IPS-18a (cell line): ENCODE results near the gene FOSB.

Experiments
- H3K27ac ChIP-seq: one replicate; pipeline ENCODE4 v1.5.1; 2013; ENCODE audit warnings: low read length
- H3K27me3 ChIP-seq: one replicate; pipeline ENCODE4 v1.6.1; 2013; ENCODE audit warnings: mild to moderate bottlenecking, low read length; ENCODE audit not compliant: control insufficient read depth, insufficient read depth
- H3K36me3 ChIP-seq: one replicate; pipeline ENCODE4 v1.6.1; 2013; ENCODE audit warnings: low read depth, low read length; ENCODE audit not compliant: control insufficient read depth
- H3K4me1 ChIP-seq: one replicate; pipeline ENCODE4 v1.6.1; 2013; ENCODE audit warnings: low read depth, low read length; ENCODE audit not compliant: control insufficient read depth
- H3K4me3 ChIP-seq: one replicate; pipeline ENCODE4 v1.5.1; 2013; ENCODE audit warnings: low read length
- H3K9ac ChIP-seq: one replicate; pipeline ENCODE4 v1.6.1; 2013; ENCODE audit warnings: mild to moderate bottlenecking, low read length, moderate library complexity
- H3K9me3 ChIP-seq: one replicate; pipeline ENCODE4 v1.6.1; 2013; ENCODE audit warnings: low read depth, low read length; ENCODE audit not compliant: control insufficient read depth

Gene FOSB

GRCh38 chr19:45469945-45470761, 2.4 kb downstream of the FOSB start:
- H3K4me1 ChIP-seq: peaks cover 5% of the 10 kb centered on the region
- H3K27ac ChIP-seq: peak overlapping the region; percentile 100
- no peaks in the 10 kb centered on the region for H3K36me3 ChIP-seq
- peak overlapping the region; percentile 91 for H3K9ac ChIP-seq
- H3K4me3 ChIP-seq: peak overlapping the region; percentile 95
- H3K9me3 ChIP-seq: no peaks in the 10 kb centered on the region
- H3K27me3 ChIP-seq: peaks cover 74% of the 10 kb centered on the region

DNA sequence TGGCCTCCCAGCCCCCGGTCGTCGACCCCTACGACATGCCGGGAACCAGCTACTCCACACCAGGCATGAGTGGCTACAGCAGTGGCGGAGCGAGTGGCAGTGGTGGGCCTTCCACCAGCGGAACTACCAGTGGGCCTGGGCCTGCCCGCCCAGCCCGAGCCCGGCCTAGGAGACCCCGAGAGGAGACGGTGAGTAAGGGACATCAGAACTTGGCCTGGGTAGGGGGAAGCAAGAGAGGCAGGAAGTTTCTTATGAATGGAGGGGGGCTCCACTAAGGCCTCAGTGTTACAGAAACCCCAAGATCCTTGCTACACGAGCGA, 2.9 kb downstream of the FOSB start:
- Histone ChIP-seq H3K4me3 (no peak overlapping the region), H3K27me3 (peaks cover 80% of the 10 kb centered on the region), H3K9ac (no peak overlapping the region)

GRCh38 chr19:45471111-45471930, 3.5 kb downstream of the FOSB start:
- H3K9me3 ChIP-seq: no peaks in the 10 kb centered on the region
- no peaks in the 10 kb centered on the region for H3K36me3 ChIP-seq
- H3K4me1 ChIP-seq: peaks cover 5% of the 10 kb centered on the region
- no peak overlapping the region for H3K4me3 ChIP-seq
- H3K27me3 ChIP-seq: peaks cover 83% of the 10 kb centered on the region
- no peak overlapping the region for H3K9ac ChIP-seq
- H3K27ac ChIP-seq: no peak overlapping the region

More for the DNA sequence above, 2.9 kb downstream of the FOSB start:
- H3K27ac ChIP-seq: no peak overlapping the region
- peaks cover 5% of the 10 kb centered on the region for H3K4me1 ChIP-seq
- no peaks in the 10 kb centered on the region for H3K36me3 ChIP-seq
- no peaks in the 10 kb centered on the region for H3K9me3 ChIP-seq

DNA sequence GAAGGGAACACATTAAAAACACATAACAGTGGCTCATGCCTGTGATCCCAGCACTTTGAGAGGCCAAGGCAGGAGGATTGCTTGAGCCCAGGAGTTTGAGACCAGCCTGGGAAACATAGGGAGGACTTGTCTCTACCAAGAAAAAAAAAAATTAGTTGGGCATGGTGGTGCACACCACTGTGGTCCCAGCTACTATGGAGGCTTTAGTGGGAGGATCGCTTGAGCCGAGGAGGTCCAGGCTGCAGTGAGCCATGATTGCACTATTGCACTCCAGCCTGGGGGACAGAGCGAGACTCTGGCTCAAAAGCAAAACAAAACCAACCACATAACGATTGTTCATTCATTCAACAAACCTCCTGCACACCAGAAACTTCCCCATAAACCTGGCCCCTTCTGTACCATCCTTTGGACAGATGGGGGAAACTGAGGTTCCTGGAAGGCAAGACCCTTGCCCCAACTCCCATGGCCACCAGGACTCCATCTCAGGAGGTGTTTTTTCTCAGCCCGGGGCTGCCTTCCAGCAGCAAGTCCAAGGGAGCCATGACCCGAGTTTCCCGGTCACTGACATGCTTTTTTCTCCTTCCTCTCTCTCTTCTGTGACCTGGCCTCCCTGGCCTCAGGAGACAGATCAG, 4.3 kb downstream of the FOSB start:
- no peaks in the 10 kb centered on the region for H3K9me3 ChIP-seq
- peaks cover 5% of the 10 kb centered on the region for H3K4me1 ChIP-seq
- H3K27ac ChIP-seq: no peak overlapping the region
- no peak overlapping the region for H3K9ac ChIP-seq
- H3K4me3 ChIP-seq: peak overlapping the region; percentile 52
- H3K27me3 ChIP-seq: peaks cover 77% of the 10 kb centered on the region
- no peaks in the 10 kb centered on the region for H3K36me3 ChIP-seq

DNA sequence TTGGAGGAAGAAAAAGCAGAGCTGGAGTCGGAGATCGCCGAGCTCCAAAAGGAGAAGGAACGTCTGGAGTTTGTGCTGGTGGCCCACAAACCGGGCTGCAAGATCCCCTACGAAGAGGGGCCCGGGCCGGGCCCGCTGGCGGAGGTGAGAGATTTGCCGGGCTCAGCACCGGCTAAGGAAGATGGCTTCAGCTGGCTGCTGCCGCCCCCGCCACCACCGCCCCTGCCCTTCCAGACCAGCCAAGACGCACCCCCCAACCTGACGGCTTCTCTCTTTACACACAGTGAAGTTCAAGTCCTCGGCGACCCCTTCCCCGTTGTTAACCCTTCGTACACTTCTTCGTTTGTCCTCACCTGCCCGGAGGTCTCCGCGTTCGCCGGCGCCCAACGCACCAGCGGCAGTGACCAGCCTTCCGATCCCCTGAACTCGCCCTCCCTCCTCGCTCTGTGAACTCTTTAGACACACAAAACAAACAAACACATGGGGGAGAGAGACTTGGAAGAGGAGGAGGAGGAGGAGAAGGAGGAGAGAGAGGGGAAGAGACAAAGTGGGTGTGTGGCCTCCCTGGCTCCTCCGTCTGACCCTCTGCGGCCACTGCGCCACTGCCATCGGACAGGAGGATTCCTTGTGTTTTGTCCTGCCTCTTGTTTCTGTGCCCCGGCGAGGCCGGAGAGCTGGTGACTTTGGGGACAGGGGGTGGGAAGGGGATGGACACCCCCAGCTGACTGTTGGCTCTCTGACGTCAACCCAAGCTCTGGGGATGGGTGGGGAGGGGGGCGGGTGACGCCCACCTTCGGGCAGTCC, 5.0 kb downstream of the FOSB start:
- Histone ChIP-seq H3K4me3 (peak overlapping the region; percentile 52), H3K9me3 (no peaks in the 10 kb centered on the region), H3K9ac (no peak overlapping the region), H3K27me3 (peaks cover 74% of the 10 kb centered on the region), H3K36me3 (no peaks in the 10 kb centered on the region), H3K27ac (no peak overlapping the region), H3K4me1 (peaks cover 5% of the 10 kb centered on the region)

GRCh38 chr19:45473367-45473681, 5.5 kb downstream of the FOSB start:
- no peak overlapping the region for H3K27ac ChIP-seq
- no peaks in the 10 kb centered on the region for H3K36me3 ChIP-seq
- H3K4me3 ChIP-seq: no peak overlapping the region
- H3K27me3 ChIP-seq: peaks cover 69% of the 10 kb centered on the region
- H3K9me3 ChIP-seq: no peaks in the 10 kb centered on the region
- peaks cover 10% of the 10 kb centered on the region for H3K4me1 ChIP-seq
- no peak overlapping the region for H3K9ac ChIP-seq

GRCh38 chr19:45473682-45474605, 6.1 kb downstream of the FOSB start:
- Histone ChIP-seq H3K9me3 (no peaks in the 10 kb centered on the region), H3K27me3 (peaks cover 64% of the 10 kb centered on the region), H3K4me1 (peaks cover 10% of the 10 kb centered on the region), H3K36me3 (no peaks in the 10 kb centered on the region), H3K4me3 (no peak overlapping the region), H3K9ac (no peak overlapping the region), H3K27ac (no peak overlapping the region)

DNA sequence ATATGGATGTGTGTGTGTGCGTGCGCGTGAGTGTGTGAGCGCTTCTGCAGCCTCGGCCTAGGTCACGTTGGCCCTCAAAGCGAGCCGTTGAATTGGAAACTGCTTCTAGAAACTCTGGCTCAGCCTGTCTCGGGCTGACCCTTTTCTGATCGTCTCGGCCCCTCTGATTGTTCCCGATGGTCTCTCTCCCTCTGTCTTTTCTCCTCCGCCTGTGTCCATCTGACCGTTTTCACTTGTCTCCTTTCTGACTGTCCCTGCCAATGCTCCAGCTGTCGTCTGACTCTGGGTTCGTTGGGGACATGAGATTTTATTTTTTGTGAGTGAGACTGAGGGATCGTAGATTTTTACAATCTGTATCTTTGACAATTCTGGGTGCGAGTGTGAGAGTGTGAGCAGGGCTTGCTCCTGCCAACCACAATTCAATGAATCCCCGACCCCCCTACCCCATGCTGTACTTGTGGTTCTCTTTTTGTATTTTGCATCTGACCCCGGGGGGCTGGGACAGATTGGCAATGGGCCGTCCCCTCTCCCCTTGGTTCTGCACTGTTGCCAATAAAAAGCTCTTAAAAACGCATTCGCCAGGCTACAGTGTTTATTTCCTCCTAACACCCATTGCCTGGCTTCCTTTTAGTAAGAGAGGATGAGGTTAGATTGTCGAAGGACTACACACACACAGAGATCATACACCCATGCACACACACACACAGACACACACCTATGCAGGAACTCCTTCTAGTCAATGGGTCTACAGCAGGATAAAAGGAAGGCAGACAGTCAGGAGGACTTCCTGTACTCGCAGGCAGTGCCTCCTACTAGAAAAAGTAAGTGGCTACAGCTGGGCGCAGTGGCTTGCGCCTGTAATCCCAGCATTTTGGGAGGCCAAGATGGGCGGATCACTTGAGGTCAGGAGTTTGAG, 7.1 kb downstream of the FOSB start:
- H3K36me3 ChIP-seq: no peaks in the 10 kb centered on the region
- H3K9ac ChIP-seq: no peak overlapping the region
- H3K27me3 ChIP-seq: peaks cover 68% of the 10 kb centered on the region
- H3K27ac ChIP-seq: no peak overlapping the region
- no peak overlapping the region for H3K4me3 ChIP-seq
- H3K4me1 ChIP-seq: peaks cover 8% of the 10 kb centered on the region
- H3K9me3 ChIP-seq: no peaks in the 10 kb centered on the region

GRCh38 chr19:45475537-45476291, 7.9 kb downstream of the FOSB start:
- Histone ChIP-seq H3K9me3 (no peaks in the 10 kb centered on the region), H3K36me3 (no peaks in the 10 kb centered on the region), H3K27ac (no peak overlapping the region), H3K27me3 (peaks cover 61% of the 10 kb centered on the region), H3K4me1 (peaks cover 5% of the 10 kb centered on the region), H3K4me3 (no peak overlapping the region), H3K9ac (no peak overlapping the region)
